NCI-H2029 treated with DMSO at 0.1 percent for 48 hours (cell line): ENCODE data around the gene TBCB.

Experiments
- DNase-seq: peaks from one replicate; lab custom pipeline; 2025; lab: John Stamatoyannopoulos, UW

TBCB gene

DNA sequence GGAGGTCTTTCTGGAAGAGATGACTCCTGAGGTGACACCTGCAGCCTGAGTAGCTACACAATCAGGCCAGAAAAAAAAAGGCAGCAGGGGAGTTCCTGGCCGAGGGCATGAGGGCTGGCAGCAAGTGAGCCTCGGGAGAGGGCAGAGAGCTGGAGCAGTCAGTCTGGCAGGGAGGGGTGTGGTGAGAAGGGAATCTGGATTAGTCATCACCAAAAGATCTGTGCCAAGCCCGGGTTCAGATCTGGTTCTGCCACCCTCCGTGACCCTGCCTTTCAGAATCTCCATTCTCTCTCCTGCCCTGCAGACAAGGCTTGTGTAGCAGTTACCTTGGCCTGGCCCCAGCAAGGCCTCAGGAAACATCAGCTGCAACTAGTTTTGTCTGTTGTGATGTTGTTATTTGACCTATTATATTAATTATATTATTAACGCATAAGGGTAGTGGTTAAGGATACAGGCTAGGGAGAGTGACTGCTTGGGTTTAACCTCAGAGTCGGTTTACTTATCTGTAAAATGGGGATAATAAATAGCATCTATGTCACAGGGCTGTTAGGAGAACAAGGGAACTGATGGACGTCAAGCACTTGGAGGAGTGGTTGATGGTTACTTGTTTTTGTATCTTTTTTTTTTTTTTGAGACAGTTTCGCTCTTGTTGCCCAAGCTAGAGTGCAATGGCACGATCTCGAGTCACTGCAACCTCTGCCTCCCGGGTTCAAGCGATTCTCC, 21.9 kb downstream of the TBCB start:
- DNase-seq, result peak; percentile 76

DNA sequence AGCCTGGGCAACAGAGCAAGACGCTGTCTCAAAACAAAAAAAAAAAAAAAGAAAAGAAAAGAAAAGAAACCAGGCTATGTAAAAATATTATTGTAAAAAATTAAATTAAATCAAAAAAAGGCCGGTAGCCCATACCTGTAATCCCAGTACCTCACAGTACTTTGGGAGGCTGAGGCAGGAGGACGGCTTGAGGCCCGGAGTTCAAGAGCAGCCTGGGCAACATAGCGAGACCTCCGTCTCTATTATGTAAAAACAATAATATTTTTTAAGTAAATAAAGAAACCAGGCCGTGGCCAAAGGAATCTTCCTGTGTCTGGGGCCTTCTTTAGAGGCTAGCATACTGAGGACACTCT, 23.8 kb downstream of the TBCB start:
- no peak for DNase-seq

DNA sequence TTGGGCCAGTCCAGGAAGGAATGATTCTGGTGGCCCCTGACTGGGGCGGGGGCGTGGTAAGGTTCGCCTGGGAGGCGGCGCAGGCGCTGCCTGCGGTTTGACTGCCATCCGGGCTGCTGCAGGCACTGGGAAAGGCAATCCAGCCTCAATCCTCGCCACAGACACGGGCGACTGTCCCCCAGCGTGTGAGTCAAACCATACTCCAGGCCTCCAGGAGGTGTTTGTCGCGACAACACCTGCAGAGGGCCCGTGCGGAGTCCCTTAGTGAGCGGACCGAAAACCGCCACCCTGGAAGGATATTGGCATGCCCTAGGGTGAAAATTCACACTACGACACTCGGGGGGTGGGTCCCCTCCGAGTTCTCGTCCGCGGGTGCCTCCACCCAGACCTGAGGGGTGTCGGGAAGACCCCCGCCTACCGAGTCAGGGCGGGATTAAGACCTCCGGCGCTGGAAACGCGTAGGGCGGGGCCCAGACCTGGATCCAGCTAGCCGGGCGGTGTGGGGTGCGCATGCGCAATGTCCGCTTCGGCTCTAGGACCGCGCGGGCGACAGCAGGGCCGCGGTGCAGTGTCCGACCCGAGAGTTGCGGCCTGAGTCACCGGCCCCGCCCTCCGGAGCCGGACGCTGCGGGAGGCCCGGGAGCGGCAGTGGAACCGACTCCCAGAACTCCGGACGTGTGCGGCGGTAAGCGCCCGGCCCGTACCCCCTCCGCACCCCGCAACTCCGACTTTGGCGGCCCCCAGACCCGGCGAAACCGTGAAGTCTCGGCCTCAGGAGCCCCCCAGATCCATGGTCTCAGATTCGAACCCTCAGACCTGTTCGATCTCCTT, 24.4 kb downstream of the TBCB start, which contains the start of gene CAPNS1:
CAPNS1 (plus strand) TSS at position 594 of the 831 bp plus-strand sequence. CDS start 946 bp downstream, outside the sequence.
- peak; percentile 76 for DNase-seq

DNA sequence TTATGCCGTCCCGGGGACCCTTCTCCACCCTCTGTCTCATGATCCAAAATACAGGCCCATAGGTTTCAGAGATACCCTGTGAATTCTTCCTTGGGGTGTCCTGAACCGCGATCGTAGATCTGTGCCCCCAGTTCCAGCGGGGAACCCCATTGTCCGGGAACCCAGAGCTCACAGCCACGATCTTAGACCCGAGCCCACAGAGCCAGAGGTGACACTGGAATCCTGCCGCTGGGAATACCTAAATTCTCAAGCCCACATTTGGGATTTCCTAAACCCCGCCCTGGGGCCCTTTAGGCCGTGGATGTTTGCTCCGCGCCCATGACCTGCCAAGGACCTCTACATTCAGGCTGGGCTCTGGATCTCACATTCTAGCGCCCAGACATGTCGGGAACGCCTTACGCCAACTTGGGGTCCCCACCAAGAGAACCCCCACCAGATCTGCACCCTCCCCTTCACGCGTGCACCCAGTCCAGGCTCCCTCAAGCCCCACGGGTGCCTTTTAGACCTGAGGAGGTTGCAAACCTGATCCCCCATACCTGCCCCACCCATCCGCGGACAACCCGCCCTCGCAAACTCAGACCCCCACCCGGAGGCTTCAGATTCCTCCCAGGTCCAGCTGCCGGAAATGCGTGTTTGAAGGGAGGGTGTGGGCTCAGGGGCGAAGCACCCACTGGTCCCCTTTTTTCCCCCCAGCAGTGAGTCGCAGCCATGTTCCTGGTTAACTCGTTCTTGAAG, 25.2 kb downstream of the TBCB start:
- no peak for DNase-seq

DNA sequence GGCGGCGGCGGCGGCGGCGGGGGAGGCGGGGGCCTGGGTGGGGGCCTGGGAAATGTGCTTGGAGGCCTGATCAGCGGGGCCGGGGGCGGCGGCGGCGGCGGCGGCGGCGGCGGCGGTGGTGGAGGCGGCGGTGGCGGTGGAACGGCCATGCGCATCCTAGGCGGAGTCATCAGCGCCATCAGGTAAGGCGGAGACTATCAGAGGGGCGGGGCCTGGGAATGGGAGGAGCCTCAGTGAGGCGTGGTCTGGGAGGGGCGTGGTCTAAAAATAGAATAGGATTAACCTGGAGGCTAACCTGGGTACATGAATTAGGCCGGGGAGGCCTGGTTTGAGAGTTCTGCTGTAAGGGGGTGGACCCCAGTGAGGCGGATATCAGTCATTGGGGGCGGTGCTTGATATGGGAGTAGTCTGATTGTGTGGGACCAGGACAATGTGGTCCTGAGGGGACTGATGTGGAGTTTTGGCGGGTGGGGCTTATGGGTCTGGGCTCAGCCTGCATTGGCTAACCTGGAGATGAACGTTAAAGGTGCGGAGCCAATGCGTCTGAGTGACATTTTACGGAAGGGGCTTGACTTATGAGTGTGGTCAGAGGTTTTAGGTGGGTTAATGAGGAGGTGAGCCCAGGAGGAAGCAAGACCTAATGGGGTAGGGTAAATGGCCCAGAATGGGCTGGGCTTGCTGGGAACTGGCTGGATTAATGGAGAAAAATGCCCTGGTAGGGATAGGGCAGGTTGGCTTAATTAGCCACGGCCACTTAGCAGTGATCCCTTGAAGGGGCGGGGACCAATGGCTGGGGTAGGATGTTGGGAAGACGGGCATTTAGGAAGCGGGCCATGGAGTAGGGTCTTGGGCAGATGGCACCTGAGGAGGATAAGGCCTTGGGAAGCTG, 26.0 kb downstream of the TBCB start:
- peak; percentile 68 for DNase-seq

DNA sequence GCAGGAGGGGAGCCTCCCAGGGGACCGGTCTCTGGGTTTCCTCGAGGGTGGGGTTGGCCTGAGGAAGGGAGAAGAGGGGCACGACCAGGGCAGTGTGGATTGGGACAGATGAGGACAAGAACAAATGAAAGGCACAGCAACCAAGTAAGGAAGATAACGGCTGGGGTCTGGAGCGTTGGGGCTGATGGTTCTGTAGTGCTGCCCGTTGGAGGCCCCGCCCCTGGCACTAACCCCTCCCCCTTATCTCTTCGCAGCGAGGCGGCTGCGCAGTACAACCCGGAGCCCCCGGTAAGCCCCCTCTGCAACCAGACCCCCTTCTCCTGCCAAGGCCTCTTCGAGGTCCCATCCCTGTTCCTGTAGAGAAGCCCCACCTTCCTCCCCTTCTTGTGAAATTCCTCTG, 26.8 kb downstream of the TBCB start:
- DNase-seq, result no peak

DNA sequence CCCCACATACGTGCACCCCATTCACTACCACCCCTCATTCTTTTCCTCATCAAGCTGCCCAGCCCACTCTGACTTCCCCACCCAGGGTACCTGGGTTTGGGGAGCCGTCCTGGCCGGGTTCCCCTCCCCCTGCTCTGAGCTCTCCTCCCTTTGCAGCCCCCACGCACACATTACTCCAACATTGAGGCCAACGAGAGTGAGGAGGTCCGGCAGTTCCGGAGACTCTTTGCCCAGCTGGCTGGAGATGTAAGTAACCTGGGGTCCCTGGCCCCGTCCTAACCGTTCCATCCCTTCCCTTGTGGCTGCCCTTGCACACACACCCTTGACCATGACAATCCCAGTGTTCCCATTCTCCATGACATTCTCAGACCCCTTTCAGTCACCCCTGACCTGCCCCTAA, 27.2 kb downstream of the TBCB start:
- DNase-seq, result no peak

DNA sequence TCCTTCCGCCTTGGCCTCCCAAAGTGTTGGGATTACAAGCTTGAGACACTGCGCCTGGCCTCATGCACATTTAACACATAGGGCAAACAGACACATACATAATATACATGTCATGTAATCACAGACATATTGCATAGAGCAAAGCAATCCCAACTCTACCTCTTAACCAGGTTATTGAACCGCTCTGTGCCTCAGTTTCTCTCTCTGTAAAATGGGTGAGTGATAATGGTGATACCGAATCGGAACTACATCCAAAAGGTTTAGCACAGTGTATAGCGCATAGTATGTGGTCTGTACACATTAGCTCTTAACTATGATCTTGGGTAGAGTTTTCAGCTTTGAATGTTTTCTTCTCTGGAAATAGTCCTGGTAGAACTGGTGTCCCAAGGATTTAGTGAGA, 29.4 kb downstream of the TBCB start:
- no peak for DNase-seq

DNA sequence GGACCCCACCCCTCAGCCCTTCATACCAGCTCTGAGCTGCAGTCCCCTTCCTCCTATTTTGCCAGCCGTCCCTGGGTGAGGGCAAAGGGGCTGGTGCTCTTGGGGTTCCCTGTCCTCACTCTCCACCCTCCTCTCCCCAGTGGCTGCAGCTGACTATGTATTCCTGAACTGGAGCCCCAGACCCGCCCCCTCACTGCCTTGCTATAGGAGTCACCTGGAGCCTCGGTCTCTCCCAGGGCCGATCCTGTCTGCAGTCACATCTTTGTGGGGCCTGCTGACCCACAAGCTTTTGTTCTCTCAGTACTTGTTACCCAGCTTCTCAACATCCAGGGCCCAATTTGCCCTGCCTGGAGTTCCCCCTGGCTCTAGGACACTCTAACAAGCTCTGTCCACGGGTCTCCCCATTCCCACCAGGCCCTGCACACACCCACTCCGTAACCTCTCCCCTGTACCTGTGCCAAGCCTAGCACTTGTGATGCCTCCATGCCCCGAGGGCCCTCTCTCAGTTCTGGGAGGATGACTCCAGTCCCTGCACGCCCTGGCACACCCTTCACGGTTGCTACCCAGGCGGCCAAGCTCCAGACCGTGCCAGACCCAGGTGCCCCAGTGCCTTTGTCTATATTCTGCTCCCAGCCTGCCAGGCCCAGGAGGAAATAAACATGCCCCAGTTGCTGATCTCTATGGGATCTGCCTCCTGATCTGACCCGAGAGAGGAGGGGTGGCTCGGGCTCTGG, 34.6 kb downstream of the TBCB start:
- no peak for DNase-seq

DNA sequence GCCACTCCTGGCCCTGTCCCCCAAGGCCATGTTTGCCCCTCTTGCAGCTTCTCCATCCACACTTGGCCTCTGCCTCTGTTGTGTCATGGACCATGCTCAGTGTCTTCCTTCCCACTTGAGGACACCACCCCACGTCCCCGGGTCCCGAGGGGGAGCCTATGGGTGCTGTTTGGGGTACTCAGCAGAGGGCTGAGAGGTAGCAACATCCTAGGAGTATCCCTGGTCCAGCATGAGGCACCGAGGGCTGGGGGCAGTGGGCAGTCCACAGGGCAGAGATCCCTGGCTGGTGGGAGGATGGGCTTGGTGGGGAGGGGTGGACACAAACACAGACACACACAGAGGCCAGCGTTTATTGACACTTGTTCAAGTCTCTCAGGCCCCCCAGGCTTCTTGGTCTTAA, 35.3 kb downstream of the TBCB start:
- no peak for DNase-seq

DNA sequence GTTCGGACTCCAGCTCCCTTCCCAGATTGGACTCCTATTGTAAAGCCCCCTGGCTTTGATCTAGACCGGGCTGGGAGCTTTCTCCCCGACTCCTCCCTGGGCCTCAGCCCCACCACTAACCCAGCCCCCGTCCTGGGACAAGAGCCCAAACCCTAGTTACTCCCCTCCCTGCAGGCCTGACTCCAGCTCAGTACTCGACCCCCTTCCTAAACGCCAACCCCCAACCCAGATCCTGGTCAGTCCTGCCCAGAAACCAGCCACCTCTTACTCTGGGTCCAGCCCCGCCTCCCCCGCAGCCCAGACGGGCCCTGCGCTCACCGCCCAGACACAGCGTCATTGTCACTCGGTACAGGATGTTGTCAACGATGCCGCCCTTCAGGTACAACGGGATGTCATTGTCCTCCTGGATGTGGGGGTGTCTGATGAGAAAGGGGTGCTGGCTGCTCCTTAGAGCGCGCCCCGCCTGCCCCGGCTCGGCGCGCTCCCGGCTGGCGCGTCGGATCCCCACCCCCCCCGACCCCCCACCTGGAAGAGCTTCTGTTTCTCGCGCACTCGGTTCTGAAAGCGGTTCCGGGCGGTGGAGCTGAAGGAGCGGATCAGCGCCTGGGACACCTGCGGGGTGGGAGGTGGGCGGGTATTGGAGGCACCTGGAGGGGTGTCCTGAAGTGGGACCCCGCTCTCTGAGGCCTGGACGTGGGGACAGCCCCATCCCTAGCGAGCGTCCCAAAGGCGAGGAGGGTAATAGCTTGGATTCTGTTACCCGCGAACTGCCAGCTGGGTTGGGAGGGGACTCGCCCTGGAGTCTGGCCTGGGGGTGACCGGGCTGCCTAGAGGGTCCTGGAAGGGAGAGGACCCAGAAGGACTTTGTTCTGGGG, 36.1 kb downstream of the TBCB start:
- DNase-seq, result no peak

DNA sequence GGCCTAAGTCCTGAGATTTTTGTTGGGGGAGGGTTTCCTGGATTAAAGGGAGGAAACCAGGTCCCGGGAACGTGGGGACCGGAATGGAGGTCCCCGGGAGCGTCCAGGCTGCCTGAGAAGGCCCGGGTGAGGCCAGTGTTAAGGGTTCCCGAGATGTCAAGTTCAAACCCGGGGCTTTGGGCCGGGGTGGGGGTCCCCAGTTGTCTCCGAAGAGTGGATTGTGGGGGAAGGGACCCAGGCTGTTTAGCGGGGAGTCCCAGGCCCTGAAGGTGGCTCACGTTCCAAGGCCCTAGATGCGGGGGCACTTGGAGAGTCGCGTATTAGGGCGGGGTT, 36.7 kb downstream of the TBCB start:
- no peak for DNase-seq

DNA sequence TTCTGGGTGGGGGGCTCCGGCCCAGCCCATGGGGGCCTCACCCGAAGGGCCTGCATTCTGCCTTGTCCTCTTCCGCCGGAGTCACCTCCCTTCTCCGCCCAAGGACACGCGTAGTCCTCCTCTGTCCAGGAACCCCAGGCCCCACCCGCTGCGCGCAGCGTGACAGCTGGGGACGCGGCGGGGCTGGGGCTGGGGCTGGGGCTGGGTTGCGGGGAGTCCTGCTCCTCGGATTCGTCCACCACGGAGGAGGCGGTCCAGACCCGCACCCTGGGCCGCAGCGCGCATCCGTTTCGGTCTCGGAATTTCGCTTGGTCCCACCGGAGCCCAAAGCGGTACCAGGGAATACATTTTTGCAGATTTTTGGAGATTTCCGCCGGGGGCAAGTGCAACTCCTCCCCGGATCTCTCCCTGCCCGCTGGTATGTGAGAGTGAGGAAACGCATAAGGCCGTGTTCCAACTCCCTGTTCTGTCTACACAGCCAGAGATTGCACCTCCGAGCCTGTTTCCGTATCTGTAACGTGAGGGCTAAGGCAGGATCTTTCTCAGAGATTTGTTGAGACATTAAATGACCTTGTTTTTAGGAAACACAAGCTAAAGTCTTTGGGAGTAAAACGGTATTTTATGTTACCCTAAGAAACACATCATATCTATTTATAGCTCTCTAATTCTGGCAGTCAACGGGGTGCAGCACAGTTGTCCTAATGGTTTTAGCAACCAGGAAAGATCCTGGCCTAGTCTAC, 37.3 kb downstream of the TBCB start, which contains the start of gene COX7A1:
COX7A1 (minus strand) TSS at position 96 of the 740 bp plus-strand sequence; CDS start at position 56, 40 bp downstream.
- DNase-seq, result no peak

DNA sequence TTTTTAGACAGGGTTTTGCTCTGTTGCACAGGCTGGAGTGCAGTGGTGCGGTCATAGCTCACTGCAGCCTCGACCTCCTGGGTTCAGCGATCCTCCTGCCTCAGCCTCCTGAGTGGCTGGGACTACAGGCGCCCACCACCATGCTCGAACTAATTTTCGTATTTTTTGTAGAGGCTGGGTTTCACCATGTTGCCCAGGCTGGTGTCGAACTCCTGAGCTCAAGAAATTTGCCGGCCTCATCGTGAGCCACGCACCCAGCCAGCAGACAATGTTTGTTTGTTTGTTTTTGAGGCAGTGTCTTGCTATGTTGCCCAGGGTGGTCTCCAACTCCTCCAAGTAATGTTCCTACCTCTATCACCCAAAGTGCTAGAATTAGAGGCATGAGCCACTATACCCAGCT, 37.9 kb downstream of the TBCB start:
- no peak for DNase-seq

DNA sequence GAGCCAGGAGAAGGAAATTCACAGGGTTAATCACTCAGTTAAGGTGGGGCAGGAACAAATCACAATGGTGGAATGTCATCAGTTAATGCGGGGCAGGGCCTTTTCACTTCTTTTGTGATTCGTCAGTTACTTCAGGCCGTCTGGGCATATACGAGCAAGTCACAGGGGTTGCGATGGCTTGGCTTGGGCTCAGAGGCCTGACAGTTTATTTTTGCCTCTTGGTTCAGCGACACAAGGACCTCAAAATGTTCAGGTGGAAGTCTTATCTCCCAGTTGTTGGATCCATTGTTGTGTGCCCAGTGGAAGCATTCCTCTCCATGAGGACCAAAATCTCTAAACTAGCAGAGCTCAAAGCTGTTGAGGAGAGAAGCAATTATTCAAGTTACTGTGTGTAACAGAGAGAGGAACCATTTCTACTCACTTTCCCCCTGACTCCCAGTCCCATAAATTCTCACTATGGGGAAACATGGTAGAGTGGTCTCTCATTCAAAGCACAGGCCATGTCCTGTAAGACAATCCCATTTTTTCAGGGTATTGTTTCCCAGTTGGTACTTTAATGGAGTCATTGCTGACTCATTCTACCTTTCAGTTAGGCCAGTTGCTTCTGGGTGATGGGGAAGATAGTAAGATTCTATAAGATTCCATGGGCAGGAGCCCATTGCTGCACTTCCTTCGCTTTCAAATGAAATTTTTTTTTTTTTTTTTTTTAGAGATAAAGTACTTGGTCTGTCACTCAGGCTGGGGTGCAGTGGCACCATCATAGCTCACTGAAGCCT, 45.7 kb downstream of the TBCB start:
- DNase-seq, result no peak

DNA sequence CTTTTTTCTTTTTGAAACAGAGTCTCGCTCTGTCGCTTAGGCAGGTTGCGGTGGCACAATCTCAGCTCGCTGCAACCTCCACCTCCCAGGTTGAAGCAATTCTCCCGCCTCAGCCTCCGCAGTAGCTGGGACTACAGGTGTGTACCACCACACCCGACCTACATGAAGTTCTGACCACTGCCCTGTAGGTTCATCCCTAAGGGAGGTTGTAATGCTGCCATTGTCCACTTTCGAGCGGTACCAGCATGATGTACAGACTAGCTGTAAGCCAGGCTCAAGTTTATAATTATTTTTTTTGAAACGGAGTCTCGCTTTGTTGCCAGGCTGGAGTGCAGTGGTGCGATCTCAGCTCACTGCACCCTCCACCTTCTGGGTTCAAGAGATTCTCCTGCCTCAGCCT, 48.5 kb downstream of the TBCB start:
- no peak for DNase-seq

DNA sequence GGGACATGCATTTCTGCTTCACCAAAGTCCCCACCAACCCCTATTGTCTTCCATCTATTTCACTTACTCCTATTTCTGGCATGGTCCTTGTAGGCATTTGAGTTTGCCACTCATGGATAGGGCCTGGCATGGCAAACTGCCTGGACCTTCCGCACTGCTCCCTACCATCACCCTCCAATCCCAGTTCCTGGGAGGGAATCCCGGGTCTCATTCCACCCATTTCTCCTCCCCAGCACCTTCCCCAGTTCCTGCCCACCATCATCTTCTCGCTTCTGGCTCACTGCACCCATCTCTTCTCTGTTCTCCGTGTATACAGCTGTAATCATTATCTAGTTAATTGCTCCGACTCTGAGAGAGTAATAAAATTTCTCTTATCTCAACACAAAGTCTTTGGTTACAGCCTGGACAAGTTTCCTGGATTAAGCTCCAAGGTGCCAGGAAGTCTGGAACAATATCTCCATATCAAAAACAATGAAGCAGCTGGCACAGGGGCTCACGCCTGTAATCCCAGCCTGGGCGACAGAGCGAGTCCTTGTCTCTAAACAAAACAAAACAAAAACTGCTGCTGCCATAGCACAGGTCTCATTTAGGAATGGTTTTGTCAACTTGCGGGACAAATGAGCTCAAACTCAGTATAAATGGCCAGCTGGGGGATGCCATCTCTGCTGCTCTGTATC, 54.0 kb downstream of the TBCB start:
- peak; percentile 98 for DNase-seq

DNA sequence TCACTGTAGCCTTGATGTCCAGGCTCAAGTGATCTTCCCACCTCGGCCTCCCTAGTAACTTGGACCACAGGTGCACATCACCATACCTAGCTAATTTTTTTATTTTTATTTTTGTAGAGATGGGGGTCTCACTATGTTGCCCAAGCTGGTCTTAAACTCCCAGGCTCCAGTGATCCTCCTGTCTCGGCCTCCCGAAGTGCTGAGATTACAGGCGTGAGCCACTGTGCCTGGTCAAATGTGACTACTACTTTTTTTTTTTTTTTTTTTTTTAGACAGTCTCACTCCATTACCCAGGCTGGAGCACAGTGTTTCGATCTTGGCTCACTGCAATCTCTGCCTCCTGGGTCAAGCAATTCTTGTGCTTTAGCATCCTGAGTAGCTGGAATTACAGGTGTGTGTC, 57.6 kb downstream of the TBCB start:
- DNase-seq, result no peak
